ENCODE data around the gene OR6S1. TPM values are rescaled to one million over a fixed set of nuclear protein-coding genes. Genes with fewer than 3 reads are reported as not detected.
A peak's percentile ranks its signal among the peaks of the same experiment; 100 is the strongest.
"Not testable (repeated sequence)": the region's sequence is repeated elsewhere in the genome, so short reads cannot be mapped to it uniquely, and the experiment has no call there.

OR6S1 gene
- total RNA-seq, 1 experiment from 2014 or later = not detected

GRCh38 chr14:20671597-20672283 lies 30.2 kb upstream of the OR6S1 start:
- peak; percentile 49 for DNase-seq (ENCODE audit: low spot score)

DNA sequence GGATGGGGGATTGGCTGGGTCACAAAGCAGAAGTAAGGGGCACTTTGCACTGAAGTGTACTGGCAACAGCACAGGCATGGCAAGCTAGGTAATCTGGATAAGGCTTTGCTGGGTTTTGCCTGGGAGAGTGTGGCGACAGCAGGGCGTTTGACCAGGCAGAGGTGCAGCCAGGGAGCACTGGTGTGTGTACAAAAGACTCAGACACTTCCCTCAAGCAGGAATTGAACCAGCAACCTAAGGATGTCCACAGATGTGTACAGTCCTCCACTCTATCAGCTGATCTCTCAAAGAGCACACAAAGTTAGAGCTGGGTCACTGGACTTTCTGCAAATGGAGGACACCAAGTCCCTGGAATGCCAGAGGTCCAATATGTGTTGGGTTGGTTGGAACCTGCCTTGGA lies 27.5 kb upstream of the OR6S1 start:
- DNase-seq (ENCODE audit: low spot score) = no peak

GRCh38 chr14:20667957-20668356 lies 26.5 kb upstream of the OR6S1 start:
- no peak for DNase-seq (ENCODE audit: low spot score)

DNA sequence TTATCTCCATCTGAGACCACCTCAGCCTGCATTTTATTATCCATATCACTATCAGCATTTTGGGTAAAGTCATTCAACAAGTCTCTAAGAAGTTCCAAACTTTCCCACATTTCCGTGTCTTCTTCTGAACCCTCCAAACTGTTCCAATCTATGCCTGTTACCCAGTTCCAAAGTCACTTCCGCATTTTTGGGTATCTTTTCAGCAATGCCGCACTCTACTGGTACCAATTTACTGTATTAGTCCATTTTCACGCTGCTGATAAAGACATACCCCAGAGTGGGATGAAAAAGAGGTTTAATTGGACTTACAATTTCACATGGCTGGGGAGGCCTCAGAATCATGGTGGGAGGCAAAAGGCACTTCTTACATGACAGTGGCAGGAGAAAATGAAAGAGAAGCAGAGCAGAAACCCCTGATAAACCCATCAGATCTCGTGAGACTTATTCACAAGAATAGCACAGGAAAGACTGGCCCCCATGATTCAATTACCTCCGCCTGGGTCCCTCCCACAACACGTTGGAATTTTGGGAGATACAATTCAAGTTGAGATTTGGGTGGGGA lies 25.0 kb upstream of the OR6S1 start:
- DNase-seq (ENCODE audit: low spot score) = not testable (repeated sequence)

DNA sequence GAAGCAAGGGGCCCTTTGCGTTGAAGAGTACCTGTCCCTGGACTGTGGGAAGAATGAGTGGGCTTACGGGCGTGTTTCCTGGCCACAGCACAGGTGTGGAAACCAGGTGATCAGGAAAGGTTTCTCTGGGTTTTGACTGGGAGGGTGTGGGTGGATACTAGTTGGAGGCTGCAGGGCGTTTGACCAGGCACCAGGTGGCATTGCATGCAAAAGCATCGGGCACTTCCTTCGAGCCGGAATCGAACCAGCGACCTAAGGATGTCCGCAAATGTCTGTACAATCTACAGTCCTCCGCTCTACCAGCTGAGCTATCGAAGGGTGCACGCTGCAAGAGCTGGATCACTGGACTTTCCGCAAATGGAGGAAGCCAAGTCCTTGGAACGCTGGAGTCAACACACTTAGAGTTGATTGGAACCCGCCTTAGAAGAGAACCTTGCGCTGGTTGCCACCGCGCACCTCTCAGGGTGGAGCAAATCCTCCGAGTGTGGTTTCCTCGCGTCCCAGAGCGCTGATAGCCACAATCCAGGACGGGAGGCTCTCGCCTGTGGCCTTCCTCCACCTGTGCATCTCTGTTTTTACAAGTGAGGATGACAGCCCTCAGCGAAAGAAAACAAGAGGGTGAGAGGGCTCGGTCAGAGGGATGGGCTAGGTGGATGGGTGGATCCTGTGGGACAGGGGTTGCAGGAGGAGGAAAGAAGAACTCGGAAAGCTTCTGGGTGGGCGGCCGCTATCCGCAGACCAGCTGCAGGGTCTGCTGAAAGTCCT lies 21.7 kb upstream of the OR6S1 start:
- DNase-seq (ENCODE audit: low spot score) = peak; percentile 86

- no peak for DNase-seq (ENCODE audit: low spot score)
Observed at GRCh38 chr14:20661197-20661596, 19.7 kb upstream of the OR6S1 start.

GRCh38 chr14:20659813-20660395 lies 18.4 kb upstream of the OR6S1 start:
- no peak for DNase-seq (ENCODE audit: low spot score)

GRCh38 chr14:20659336-20659735 lies 17.8 kb upstream of the OR6S1 start:
- DNase-seq (ENCODE audit: low spot score) = no peak

DNA sequence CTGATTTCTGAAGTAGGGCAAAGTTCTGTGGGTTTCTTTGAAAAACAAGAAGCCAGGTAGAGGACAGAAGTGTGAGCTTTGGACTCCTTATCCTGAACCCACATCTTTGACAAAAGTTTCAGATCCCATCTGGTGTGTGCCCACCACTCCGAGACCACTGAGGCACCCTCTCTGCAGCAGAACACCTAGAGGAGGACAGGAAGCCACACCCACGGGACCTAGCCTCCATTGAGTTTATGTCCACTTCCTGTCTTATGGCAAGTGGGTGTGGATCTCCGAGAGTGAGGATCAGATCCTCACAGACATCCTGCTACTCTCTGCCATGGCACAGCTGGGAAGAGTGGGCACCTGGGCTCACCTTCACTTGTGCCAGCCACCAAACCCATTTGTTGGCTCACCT lies 16.8 kb upstream of the OR6S1 start:
- no peak for DNase-seq (ENCODE audit: low spot score)

DNA sequence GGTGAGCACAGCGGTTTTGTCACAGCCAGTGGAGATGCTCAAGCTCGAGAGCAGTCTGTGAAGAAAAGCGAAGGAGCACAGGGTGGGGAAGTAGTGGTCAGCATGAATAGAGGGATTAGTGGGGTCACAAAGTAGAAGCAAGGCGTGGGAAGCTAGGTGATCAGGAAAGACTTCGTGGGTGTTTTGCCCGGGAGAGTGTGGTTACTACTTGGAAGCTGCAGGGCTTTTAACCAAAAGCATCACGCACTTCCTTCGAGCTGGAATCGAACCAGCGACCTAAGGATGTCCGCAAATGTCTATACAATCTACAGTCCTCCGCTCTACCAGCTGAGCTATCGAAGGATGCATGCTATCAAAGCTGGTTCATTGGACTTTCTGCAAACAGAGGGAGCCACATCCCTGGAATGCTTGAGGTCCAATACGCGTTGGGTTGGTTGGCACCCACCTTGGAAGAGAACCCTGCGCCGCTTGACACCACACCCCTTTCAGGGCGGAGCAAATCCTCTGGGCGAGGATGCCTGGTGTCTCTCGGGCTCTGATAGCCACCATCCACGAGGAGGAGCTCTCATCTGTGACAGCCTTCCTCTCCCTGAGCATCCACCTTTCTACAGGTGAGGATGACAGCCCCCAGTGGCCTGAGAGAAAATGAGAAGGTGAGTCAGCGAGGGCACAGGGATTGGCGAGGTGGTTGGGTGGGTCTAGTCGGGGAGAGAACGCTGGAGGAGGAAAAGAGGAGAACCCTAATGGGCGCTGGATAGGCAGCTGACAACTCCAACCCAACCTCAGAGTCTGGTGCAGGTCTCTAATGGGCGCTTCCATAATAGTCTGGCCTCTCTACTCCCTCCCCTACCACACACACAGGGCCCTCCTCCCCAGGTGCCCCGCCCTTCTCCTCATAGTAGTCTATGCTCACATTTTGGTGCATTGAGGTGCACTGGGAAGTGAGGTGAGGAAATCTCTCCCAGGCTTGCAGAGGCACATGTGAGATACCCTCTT lies 16.0 kb upstream of the OR6S1 start:
- DNase-seq (ENCODE audit: low spot score) = peak; percentile 74

DNA sequence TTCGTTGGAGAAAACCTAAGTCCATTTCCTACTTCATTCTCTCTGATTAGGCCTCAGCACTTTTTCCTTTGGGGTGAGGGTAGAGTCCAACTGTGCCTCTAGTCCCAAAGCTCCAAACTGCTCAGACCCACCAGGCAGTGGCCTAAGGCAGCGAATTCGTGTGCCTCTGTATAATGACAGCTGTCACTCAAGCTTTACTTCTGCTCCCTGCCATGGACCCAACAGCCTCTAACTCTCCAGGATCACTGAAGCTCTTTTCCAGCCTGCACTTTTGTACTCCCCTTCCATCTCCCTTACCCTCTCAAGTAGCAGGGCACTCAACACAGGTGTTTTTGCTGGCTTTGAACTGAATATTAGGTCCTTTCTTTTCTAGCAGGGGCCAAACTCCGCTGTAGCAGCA lies 14.8 kb upstream of the OR6S1 start:
- no peak for DNase-seq (ENCODE audit: low spot score)

- DNase-seq (ENCODE audit: low spot score) = no peak
Observed at GRCh38 chr14:20655851-20656250, 14.4 kb upstream of the OR6S1 start.

- DNase-seq (ENCODE audit: low spot score) = no peak
Observed at GRCh38 chr14:20652996-20653975, 11.8 kb upstream of the OR6S1 start.

GRCh38 chr14:20645481-20645880 lies 4.0 kb upstream of the OR6S1 start:
- DNase-seq (ENCODE audit: low spot score) = no peak

DNA sequence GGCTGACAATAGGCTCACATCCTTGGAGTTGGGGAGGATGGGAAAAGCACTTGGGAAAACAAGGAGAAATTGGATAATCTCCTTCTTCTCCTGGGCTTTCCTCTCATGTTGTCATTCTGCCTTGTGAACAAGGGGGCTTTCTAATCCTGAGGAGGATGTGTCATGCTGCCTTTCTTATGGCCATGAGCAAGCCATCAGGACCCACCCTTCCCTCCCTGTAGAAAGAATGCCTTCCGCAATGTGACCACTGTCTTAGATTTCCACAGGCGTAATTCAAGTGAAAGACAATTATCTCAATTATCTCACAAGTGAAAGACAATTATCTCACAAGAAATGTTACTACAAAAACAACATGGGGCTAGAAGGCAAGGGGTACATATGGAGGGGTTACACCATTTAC lies 3.0 kb upstream of the OR6S1 start:
- no peak for DNase-seq (ENCODE audit: low spot score)

- DNase-seq (ENCODE audit: low spot score) = not testable (repeated sequence)
Observed at GRCh38 chr14:20642755-20643154, 1.3 kb upstream of the OR6S1 start.

GRCh38 chr14:20642182-20642581 lies 691 bp upstream of the OR6S1 start:
- no peak for DNase-seq (ENCODE audit: low spot score)

GRCh38 chr14:20632831-20633691 lies 8.4 kb downstream of the OR6S1 start:
- DNase-seq (ENCODE audit: low spot score) = peak; percentile 73

DNA sequence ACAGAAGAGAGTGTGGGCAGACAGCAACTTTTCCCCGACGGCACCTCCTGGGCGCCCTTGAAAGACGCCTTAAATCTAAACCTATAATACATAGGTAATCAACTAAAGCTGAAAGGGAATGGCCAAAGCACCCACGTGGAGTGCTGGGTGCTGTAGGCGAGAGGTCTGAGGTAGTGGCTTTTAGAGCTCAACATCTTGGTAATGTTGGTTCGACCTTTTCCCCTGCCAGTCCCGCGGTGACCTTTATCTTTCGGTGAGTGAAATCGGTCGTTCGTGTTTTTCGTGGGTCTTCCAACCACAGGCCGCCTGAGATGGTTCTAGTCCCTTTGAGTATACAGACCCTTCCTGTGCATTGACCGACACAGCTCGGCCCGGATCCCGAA lies 9.1 kb downstream of the OR6S1 start:
- peak; percentile 36 for DNase-seq (ENCODE audit: low spot score)
